GM18517 (cell line): Measurements from ENCODE around the gene FERMT2.

Experiments used
- ATAC-seq: cut with Tn5 transposase; IDR thresholded peaks from one replicate; pipeline ENCODE4 v1.9.1; 2021; ENCODE audit warnings: mild to moderate bottlenecking, moderate library complexity; ENCODE audit not compliant: unreplicated experiment

Gene FERMT2

GRCh38 chr14:52950898-52951680 lies at the start of gene FERMT2:
FERMT2 (minus strand) TSS chr14:52951050; CDS start chr14:52950568, 482 bp downstream.
- no peak for ATAC-seq

DNA sequence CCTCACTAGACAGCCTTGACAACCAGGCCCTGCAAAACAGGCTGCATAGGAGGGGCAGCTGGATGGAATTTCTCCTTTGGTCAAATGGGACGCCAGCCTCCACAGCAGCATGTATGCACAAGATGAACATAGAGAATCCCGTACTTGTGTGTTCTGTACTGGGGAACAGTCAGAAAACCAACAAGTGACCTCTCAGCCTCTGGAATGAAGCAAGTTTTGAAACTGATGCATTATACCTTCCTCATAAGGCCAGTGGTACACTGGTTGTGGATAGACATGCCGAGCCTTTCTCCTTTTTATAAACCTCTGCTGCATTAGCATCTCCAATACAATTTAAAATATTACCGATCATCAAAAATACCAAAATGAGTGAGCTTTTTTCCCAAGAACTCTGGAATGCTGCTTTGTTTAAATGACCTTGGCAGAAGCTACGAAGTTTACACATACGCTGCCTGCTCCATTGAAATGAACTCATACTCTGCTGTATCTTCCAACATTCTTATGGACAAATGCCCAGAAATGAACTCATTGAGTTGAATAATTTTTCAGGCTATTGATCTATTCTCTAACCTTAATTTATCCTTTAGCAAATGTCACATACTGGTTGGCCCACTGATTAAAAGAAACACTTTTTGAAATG lies 47.6 kb upstream of the FERMT2 start:
- ATAC-seq = no peak

DNA sequence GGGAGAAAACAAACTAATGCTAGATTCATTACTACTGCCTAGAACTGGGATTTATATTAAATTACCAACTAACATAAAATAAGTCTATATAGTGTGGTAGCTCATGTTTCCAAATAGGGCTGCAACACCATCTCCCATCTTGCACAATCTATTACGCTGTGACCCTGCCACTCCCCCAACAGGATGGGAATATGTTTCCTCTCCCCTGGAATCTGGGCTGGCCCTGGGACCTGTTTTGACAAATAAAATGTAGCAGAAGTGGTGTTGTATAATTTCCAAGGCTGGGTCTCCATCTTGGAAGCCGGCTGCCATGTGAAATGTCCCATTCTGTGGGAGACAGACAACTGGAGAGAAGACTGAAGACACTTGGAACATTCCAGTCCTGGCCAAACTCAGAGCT lies 45.6 kb upstream of the FERMT2 start:
- ATAC-seq = no peak

DNA sequence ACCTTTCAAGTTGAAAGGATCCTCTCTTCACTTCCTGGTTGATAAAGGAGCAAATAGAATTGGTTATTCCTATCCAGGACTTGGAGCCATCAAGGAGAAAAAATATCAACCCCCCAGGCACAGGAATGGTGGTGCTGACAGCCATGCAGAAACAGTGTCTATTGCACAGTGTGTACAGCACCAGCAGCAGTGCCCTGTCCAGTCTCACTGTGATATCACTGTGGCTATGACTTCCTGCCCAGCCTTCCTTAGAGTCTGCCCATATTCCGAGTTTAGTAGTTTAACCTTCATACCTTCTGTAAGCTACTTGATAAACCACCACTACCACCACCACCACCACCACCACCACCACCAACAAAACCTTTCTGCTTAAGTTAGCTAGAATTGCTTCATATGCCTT lies 45.1 kb upstream of the FERMT2 start:
- ATAC-seq = no peak

DNA sequence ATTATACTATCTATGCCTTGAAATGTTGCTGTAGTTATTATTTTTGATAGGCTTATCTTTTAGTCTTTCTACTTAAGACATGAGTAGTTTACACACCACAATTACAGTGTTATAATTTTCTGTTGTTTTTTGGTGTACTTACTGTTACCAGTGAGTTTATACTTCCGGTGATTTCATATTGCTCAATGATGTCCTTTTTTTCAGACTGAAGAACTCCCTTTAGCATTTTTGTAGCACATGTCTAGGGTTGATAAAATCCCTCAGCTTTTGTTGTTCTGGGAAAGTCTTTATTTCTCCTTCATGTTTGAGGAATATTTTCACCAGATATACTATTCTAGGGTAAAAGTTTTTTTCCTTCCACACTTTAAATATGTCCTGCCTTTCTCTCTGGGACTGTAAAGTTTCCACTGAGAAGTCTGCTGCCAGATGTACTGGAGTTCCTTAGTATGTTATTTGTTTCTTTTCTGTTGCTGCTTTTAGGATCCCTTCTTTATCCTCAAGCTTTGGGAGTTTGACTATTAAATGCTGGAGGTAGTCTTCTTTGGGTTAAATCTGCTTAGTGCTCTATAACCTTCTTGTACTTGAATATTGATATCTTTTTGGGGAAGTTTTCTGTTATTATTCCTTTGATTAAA lies 41.5 kb upstream of the FERMT2 start:
- no peak for ATAC-seq

DNA sequence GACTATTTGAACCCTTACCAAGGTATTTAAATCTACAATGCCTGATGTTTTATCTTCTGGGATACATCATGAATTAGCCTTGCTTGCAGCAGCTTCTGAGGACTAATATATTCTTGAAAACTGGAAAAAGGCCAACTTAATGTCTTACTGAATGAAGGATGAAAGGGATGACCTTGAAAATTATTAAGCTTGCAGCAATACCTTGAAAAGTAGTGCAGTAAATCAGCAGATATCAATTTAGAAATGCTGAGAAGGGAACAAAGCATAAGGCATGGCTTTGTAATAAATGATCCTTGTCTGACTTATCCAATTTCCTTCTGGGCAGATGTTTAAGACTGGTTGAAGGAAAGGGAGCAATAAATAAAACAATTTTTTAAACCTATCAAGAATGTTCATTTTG lies 37.3 kb upstream of the FERMT2 start:
- ATAC-seq = no peak

GRCh38 chr14:52987514-52987913 lies 36.7 kb upstream of the FERMT2 start:
- no peak for ATAC-seq

DNA sequence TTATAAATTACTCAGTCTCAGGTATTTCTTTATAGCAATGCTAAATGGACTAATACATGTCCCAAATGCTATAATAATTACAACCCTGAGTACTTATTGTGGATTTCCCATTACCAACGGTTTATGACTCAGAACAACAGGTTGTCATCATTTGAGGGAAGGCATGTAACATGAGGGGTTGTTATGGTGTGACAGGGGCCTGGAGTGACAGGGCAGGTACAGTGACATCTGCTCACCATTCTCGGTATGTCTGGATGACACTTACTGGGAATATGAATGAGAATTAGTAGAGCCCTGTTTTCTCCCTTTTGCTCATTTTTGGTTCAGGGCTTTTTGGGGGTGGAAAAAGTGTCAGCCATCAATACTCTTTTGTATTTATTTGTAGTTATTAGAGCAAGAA lies 36.2 kb upstream of the FERMT2 start:
- no peak for ATAC-seq

DNA sequence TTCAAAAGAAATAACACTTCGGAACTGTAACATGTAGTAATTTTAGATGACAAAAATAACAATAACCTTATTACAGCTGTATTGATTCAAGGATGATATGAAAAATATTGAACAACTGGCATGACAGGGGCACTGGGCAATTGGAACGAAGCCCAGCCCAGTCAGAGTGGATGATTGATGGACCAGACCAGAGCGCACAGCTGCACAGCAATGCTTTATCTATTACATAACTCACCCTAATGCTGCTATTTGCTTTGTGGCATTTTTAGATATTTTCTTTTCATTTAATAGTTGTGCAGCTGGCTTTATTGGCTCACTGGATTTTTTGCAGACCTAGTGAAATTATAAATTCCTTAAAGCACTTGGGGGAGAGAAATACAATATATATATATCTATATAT lies 26.9 kb upstream of the FERMT2 start:
- ATAC-seq = no peak

GRCh38 chr14:52974406-52974805 lies 23.6 kb upstream of the FERMT2 start:
- no peak for ATAC-seq

- ATAC-seq = no peak
These were observed 10.3 kb upstream of the FERMT2 start for GRCh38 chr14:52961060-52961639.

DNA sequence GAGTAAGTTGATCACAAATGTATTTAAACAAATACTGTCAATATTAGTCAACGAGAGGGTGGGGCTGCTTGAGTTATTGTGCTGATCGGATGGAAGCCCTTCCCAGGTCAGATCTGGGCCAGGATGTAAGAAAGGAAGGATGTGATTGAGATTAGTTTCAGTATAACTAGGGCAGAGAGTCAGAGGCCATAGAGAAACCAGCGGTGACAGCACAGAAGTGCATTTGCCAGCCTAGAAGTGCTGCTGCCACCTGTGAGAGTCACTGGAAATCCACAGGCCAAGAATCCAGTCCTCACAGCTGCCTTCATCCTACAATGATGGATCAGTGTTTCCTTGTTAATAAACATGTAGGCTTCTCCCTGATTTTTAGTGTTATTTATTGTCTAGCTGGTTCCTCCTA lies 9.8 kb upstream of the FERMT2 start:
- ATAC-seq = no peak

DNA sequence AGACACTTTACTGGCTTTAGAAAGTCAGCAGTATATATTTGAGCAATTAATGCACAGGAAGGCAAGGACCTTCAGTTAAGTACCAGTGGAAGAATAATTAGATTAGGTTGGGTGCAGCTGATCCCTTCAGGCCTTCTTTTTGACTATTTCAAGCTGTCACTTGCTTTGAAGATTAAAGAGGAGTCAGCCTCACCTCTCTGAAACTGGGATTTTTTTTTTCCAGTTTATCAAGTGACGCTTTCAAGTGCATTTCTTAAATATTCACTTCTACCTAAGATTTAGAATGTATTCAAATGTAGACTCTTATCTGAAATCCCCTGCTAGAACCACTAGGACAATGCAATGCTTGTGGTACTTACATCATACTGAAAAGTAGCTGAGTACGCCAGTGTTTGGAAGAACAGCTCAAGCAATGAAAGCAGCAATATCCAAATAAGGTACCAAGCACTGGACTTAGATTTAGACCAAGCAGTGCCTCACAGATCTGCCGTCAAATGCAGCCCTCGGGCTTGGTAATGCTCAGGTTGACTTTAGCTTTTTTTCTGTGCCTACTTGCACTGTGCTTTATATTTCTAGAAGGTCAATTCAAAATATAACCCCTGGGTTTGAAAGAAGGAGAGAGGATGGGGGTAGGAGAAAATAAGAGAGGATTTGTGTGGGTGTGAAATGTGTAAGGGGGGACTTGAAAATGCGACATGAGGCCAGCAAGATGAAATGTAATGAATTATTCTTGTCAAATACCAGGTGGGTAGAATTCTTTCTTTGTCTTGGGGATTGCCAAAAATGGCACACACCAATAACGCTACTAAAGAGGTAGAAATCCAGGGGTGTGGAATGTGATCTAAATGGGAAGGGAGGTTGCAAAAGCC lies 3.7 kb upstream of the FERMT2 start:
- ATAC-seq = no peak

DNA sequence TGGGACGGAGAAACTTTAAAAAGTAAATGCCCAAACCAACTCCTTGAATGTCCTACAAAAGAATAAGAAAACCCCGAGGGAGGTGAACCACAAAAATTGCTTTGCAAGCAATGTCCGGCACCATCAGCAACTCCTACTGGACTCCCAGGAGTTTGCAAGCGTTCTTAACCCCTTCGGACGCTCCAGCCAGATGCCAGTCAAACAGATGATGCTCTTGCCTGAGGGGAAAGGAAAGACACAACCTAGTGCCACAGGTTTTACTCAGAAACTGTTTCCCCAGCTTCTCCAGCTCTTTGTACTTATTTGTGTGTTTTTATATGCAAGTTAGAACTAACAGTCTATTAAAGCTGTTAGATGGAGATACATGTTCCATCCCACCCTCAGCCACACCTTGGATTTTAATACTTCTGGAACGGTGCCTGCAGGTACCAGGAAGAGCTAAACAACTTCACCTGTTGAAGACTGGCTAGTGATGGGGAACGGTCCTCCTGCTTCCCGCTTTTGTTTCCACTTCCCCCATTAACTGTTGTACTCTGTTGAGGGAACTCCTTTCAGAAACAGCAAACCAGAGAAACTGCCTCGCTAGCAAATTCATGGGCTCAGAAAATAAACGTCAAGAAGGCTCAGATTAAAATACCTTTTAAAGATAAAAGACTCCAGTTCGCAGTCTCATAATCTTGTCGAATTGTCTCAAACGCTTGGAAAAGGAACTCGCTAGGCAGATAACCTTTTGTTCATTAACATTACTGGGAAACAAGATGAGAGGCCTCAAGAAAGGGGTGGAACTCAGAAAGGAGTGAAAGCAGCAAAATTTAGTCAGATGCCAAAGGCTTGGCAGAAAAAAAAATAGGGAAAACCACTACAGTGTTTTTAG lies 1.1 kb upstream of the FERMT2 start:
- ATAC-seq = no peak

DNA sequence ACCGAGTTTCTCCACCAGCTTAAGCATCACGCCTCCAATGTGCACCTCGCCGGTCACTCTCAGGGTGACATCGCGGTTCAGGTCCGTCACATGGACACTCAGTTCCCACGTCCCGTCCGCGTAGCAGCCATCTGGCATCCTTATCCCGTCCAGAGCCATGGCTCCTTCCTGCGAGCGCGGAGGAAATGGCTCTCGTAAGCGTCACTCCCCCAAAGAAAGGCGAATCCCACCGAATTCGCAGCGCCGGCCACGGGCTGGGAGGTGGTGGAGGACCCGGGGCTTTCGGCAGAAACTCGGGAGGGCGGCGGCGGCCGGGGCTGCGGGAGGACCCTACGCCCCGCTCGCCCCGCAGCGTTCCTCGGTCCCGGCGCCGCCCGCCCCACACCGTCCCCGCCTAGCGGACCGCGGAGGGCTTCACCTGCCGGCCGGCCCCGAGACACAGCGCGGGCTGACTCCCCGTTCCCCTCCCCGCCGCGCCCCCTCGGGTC lies 396 bp downstream of the FERMT2 start:
- no peak for ATAC-seq

- ATAC-seq = no peak
These were observed 990 bp downstream of the FERMT2 start for GRCh38 chr14:52949711-52950409.

DNA sequence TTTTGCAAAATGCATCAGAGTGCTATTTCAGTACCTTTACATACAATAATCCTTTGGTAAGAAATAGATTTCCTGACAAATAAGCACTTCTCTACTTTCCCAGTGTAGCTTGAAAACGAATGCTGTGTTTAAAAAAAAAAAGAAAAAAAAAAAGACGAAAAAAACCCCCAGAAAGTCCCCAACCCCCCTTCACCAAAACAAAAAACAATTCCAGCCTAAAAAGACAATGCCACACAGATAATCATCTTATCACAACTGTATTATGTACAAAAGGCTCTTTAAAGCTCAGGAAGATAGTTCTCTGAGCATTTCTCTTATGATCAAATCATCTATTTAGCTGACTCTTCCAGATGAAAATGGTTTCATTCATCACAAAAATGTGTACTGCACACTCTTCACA lies 1.6 kb downstream of the FERMT2 start:
- no peak for ATAC-seq

DNA sequence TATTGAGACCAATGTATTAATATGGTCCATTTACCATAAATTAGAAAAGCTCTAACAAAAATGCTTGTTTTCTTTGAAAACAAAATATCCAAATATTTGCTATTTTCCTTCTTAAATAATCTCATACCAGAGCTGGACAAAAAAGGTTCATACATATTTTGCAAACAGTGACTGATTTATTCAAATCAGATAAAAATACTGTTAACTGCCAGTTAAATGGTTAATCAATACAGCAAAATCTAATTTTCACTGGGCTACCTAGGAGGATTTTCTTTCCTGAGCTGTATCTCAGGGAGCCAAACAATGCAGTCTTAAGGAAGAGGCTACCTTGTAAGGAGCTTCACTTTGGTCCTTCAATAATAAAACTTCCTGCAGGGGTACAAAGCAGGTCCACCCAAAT lies 2.0 kb downstream of the FERMT2 start:
- ATAC-seq = no peak

- ATAC-seq = no peak
These were observed 2.8 kb downstream of the FERMT2 start for GRCh38 chr14:52948039-52948438.
